HG03520 (cell line): ENCODE results near the gene FGR.

Experiments
- ATAC-seq: cut with Tn5 transposase; IDR thresholded peaks from one replicate; pipeline ENCODE4 v1.9.1; 2021; ENCODE audit warnings: mild to moderate bottlenecking, moderate library complexity; ENCODE audit not compliant: unreplicated experiment

Gene FGR

DNA sequence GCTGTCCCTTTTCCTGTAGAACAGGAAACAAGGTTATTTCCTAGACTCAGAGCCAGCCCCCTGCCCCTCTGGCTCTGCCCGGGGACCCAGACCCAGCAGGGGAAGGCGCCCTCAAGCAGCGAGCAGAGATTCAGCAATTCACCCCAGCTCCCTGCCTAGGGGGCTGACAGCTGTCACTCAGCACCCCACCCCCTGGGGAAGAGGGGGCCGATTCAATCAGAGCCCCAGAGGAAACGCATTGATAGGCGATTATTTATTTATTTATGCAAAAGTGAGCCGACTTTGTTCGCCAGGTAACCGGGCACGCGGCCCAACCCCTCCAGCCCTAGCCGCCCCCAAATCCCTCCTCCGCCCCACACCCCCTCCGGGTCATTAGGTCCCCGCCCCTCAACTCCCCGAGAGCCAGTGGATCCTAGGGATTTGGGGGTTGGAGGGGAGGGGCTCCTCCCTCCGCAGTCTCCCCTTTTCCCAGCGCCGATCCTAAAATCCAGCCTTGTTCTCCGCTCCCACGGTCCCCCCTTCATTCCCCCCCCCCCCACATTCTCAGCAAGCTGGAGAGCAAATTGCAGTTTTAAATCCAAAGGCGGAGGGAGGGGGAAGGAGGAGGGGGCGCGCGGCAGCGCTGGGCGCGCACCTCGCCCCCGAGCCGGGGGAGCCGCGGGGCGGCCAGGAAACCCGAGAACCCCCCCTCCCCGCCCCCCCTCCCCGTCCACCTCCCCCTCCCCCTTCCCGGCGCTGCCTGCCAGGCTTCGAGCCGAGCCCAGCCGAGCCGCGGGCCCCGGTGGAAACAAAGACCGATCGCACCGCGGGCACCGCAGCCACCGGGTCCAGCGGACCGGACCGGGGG is 32.3 kb downstream of the FGR start:
- no peak for ATAC-seq

DNA sequence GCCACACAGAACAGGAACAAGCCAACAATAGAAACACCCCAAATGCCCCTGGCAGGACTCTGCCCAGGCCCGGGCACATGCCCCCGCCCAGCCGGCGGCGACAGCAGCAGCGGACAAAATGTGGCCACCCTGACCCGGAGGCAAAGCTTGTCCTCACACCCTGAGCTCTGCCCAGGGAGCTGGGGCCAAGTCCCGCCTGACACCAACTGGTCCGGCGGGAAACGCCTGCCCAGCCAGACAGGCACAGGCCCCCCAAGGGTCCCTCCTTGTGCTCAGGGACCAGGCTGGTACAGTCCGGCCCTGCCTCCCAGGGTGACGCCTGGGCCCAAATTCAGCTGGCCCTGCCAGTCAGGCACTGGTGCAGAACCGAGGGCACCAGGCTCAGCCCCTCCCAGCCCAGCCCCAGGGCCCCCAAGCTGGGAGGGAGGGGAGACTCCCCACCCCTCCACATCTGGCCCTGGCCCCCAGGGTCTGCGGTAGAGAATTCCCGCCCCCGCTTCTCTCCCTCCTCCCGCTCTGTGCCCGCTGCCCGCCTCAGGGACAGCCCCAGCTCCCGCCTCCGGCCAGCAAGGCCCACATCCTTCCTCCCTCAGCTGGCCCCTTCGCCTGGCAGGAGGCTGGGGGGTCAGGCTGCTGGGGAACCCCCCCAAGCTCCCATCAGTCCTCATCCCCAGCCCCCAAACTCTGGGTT is 33.1 kb downstream of the FGR start:
- no peak for ATAC-seq

DNA sequence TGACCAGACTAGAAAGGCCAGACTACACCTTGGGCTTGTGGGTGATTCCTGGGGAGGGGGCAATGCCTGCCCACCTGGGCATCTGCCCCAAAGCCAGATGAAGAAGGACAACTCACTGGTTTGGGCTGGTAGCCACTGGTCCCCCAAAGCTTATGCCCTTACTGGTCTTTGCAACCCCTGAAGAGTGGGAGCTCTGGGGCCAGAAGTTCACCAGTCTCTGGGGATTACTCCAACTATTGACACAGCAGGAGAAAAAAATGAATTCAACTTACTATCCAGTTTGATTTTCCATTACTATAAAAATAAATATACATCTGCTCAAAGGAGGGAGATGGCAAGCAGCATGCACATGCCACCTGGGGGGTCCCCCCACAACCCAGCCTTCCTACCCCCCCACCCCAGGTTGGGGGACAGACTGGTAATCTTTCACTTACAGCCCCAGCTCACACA is 33.6 kb downstream of the FGR start:
- no peak for ATAC-seq

DNA sequence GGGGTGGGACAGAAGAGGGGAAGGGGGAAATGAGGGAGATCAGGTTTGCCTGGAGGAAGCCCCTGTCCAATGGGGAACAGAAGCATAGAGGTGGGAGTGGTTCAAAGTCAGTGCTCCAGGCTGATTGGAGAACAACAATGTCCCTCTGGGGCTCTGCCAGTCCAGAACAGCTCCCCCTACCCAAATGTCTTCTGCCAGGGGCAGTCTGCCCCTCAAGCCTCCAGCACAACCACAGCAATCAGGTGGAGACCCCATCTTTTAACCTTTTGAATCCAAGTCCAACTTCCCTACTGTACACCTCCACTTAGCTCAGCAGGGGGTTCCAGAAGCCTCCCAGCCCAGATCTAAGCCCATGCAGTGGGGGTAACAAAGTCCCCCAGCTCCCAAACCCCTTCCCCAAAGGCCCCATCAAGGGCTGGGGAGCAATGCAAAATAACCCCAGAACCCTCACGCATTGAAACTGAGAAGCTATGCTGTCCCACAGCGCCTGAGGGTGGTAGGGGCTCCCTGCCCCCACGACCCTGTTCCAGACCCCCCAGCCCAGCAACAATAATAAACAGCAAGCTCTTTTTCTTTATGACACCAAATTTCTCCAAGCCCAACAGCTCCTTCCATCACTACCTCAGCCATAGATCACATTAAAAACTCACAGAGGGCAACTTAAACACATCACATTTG is 34.3 kb downstream of the FGR start:
- no peak for ATAC-seq

DNA sequence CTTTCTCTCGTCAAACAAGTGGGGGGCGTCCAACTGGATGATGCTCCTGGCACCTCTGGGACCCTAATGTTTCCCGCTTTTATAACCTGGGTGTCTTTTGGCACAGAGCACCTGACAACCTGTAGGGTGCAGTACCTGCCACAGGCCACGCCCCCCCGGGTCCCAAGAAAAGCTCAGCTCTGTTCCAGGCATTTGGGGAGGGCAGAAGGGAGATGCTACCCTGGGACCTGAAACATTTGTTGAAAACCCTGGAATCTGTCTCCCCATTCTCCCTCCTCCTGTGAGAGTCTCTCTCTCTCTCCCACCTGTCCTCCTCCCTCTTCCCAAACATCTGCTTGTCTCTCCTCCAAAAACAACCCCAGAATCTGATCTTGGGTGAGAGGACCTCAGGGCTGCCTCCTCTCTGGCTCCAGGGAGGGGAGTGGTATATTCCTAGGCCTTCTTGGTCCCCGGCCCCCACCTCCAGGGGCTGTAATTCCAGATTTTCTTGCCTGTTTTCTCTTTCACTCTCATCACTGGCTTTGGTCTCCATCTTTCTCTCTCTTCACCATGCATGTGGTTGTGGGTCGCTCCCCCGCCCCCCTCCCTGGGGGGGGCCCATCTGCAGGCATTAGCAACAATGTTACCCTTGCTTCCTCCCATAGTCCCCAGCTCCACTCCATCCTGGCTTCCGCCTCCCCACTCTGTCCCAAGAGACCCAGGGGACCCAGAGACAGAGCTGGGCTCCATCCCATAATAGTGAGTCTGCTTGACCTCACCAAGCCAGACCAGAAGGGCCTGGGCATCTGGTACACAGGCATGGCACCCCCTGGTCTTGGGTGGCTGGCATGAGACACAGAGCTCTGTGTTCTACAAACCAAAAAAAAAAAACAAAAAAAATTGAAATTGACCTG is 35.1 kb downstream of the FGR start:
- ATAC-seq, result no peak

DNA sequence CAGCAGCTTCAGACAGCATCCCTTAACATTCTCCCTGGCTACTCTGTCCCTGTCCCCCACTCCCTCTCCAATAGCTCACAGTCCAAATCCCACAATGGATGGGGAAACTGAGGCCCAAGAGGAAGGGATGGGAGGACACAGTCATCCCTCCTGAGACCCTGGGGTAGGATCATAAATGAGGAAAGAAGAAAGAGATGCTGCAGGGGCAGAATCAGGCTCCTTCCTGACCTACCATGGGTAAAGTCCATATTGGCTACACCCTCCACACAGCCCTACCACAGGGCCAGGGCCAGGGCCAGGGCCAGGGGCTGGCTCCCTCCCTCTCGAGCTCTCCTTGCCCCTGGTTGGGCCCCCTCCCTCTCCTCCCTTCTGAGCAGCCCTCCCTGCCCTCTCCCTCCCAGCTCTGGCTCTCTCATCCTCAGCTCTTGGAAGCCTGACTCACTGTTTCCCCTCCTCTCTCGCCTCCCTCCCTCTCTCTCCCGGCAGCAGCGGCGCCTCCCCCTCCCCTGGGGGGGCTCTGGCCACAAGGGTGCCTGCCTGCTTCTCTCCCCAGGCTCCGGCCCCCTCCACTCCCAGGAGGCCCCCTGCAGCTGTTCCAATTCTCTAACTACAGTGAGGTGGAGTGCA is 36.0 kb downstream of the FGR start:
- ATAC-seq, result no peak

DNA sequence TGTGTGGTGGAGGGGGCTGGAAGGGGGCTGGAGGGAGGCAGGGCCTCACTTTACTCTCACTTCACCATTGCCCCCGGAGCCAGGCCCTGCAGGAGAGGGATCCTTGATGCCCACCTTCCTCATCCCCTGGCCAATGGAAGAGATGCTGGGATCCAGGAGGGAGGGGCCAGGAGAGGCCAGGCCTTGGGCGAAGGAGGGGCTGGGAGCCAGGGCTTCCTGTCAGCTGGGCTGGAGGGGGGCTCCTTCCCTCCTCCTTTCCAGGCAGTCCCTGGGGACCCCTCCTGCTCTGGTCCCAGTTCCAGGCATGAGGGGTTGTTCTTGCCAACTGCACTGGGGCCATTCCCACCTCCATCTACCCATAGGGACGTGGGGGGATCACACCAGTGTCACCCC is 36.7 kb downstream of the FGR start:
- ATAC-seq, result no peak

DNA sequence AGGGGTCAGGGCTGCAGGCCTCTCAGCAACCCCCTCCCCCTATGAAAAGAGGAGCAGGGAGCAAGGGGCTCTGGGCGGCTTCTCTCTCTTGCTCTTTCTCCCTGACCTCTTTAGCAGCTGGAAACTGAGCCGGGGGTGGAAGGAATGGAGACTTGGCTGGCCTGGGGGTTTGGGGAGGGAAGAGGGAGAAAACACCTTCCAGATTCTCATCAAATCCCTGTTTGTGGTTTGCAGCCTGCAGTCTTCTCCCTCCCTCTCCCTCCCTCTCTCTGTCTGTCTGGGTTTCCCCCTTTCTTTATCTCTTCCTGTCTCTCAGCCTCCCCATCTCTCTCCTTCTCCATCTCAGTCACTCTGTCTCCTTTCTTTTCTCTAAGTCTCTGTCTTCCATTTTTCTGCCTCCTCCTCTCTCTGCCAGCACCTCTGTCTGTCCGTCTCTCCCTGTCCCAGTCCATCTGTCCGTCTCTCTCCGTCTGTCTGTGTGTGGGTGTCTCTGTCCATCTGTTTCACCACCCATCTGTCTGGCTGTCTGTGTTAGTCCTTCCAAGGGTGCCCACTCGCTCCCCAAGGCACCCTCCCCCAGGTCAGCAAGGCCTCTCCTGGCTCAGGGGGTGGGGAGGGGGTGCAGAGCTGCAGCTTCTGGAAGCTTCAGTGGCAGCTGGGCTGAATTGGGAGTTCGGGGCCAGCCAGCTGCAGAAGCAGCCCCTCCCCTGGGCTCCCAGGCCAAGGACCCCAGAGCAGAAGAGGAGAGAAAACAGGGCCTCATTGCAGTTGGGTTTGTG is 37.3 kb downstream of the FGR start:
- ATAC-seq, result no peak

DNA sequence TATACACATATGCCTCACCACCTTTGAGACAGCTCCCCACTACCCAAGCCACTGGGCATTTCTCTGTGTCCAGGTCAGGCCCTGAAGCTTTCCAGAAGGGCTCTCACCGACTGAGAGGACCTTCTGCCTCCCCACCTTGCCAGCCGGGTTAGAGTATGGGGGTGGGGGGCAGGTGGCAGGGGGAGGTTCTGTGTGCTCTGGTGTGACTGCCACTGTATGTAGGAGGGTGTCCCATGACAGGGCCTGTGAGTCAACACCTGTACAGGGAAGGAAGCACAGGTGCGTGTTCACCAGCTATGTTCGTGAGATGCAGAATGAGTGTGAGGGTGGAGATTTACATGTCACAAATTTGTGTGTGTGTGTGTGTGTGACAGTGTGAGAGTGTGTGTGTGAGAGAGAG is 38.0 kb downstream of the FGR start:
- no peak for ATAC-seq

DNA sequence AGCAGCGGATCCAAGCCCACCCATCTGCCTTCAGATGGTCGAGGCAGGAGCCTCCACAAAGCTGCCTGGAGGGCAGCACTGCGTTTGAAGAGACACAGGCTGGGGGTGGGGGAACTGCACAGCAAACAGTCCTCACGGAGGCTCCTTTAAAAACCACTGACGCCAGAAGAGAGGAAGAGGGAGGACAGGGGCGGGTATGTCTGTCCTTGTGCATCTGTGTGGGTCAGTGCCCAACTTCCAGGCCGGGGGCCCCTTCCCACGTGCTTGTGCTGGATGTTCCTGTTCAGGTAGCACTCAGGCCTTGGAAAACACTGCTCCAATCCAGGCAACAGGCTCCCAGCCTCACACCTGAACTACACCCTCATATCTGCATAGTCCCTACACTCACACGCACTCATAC is 38.7 kb downstream of the FGR start:
- ATAC-seq, result no peak

DNA sequence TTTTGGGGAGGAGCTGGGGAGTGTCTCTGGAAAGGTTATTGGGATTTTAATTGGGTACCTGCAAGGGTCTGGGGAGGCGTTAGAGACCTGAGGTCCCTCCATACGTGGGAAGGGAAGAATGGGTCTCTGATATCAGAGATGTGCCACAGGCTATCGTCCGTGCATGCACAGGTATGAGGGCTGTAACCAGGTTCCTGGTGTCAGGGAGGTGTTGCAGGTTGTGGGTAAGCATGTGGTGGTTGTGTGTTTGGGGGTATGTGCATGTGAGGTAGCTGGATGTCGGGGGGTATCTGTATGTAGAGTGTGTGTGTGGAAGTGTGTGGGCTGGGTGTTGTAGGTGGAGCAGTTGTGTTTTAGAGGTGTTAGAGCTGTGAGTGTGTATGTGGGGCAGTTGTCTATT is 39.4 kb downstream of the FGR start:
- ATAC-seq, result no peak

DNA sequence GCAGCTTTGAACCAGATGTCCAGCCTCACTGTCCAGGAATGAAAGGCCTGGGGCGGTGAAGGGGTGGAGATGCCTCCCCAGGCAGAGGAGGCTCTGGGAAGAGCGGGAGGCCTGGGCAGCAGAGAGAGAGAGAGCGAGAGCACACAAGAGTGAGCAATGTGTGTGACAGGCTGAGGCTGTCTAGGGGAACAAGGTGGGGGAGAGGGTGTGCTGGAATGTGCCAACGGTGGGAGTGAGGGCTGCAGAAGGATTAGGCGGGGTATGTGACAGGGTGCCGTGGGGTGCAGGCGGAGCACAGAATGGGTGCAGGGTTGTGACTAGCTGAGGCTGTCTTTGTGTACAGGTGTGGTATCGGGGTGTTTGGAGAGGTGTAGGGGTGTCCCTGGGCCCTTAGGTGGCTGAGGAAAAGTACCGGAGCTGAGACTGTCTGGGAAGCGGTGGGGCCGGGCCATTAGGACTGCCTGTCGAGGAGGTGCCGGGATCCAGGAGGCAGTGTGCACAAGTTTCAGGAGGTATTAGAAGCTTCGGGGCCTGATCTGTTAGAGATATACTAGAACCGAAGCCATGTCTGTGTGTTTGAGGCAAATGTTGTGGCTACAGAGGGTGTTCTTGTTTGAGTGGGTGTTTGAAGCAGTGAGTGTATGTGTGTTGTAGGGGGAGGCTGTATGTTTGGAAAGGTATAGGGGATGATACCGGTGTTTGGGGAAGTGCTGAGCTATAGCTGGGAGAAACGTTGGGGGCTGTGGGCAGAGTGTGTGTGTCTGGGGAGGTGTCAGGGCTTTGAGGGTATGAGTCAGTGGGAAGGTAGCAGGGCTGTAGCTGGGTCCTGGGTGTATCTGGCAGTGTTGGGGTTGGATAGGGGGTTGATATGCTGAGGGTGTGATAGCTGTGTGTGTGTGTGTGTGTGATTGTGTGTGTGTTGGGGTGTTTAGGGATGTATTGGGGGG is 40.1 kb downstream of the FGR start:
- no peak for ATAC-seq

DNA sequence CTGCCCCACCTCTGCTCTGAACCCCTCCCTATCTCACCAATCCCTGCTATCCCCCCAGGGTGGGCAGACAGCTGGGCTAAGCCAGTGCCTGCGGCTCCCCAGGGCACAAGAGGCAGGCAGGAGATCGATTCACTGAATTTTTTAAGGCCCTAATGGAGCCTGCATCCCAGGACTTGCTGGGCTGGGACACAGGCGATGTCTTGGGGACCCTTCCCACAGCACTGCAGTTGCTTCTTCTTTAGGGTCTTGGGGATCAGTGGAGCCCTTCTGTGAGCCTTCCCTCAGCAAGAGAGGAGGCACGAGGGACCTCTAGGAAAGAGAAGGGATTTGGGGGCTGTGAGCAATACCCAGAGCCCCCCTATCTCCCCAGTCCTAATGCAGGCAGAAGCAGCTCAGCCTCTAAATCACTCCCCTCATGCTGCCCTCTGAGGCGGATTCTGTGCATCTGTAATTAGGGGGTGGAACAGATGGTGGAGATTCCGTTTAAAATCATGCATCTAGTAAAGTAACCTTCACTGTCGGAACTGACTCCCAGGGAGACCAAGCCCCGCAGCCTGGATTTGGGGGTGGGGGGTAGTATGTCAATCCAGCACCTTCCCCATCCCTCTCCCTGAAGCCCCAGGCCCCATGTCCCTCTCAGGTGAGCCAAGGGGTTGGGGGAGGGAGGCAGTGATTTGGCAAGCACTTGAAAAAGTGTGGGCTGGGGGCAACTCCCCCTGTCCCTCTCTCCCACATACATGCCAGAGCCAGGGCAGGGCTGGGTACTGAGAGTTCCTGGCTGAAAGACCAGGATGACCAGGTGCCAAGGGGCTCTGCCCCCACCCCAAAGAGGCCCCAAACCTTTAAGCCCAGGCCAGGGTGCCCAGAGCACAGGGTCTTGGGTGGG is 41.1 kb downstream of the FGR start:
- ATAC-seq, result no peak

DNA sequence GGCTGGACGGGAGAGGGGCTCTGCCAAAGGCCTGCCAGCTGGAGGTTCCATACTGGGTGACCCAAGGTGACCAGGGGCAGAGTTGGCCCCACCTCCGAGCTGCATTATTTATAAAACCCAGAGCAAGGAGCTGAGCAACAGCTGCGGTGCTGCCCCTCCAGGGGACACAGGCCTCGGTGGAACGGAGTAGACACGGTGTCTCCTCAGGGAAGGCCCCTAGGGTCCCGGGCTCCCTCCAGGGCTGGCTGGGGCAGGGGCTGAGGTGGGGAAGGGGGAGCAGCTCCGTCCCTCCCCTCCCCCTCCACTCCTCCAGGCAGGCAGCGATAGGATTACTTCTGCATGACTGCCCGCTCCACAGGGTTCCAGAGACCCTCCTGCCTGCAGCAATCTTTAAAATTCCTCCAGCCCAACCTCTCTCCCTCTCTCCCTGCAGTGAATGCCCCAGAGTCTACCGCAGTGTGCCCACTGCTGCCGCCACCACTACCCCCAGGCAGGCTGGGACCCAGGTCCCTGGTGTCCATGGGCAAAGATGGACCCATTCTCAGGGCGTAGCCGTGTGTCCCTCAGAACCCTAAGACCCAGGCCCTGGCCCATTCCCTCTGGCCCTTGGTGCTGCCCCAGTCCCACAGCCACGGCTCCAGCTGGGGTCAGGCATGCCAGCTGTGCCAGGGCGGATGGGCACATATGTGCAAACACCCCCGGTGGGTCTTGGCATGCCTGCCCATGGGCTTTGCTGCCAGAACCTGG is 41.9 kb downstream of the FGR start:
- no peak for ATAC-seq

DNA sequence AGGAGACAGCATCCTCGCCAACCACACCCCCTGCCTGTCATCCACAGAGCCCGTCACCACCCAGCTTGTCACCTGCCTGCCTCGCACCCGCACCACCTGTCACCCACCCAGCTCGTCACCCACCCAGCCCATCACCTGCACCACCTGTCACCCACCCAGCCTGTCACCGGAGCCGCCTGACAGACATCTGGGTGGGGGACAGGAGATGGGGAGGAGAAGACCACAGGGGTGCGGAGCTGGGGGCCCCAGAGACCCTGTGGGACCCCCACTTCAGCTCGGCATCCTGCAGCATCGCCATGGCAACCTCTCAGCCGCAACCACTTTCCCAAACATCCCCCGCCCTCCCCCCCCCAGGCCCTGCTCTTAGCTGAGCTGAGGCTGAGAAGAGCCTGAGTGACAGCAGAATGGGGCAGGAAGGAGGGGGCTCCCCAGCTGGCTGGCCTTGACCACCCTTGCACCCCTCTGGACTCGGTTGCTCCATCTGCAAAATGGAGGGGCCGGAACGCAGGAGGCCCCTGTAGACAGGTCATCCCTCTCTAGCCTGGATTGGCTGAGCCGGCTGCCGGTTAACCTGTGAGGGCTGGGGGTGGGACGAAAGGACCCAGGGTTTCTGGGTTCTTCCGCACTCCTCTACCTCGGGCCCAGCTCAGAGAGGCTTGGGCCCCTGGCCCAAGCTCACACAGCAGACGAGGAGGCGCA is 42.6 kb downstream of the FGR start:
- no peak for ATAC-seq

DNA sequence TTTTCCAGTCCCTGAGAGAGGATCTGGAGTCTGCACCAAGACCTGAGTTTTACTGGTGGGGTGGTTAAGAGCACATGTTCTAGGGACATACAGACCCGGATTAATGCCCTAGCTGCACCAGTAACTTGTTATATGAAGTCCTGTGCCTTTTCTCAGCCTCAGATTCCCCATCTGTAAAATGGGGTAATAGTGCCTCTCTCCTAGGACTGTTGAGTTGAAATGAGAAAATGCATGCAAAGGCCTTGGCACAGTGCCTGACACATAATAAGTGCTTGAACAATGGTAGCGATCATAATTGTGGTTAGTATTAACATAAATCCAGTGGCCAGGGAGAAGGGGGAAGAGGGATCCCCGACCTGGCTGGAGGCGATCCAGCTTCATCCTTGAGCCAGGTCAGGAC is 43.4 kb downstream of the FGR start:
- no peak for ATAC-seq
